SK-N-SH (cell line): ENCODE results near the gene HYCC2. TPM values are rescaled to one million over a fixed set of nuclear protein-coding genes. Genes with fewer than 3 reads are reported as not detected.

Experiments used
- CTCF ChIA-PET: fragments of 300-600, 350-600 bp; formaldehyde crosslinking; extraction: SDS; loops from one replicate; lab custom pipeline; 2021; lab: Yijun Ruan, JAX
- POLR2A ChIA-PET: fragments of 350-600 bp; sonication (Branson Sonifier 250); formaldehyde crosslinking; extraction: SDS; loops from one replicate; lab custom pipeline; 2020; ENCODE audit warnings: antibody characterized with exemption, inconsistent platforms; lab: Yijun Ruan, JAX
- DNase-seq: peaks from one replicate; pipeline ENCODE4 v3.0.0; 2012
- H2AFZ ChIP-seq: fragments of 200-600 bp; sonication (generic); 2 replicates; pipeline ENCODE4 v1.8.1; 2016; ENCODE audit warnings: antibody characterized with exemption, mild to moderate bottlenecking, low read depth
- H3F3A ChIP-seq: fragments of 200-600 bp; sonication (generic); replicated peaks from 2 replicates; pipeline ENCODE3; 2016; ENCODE audit warnings: antibody characterized with exemption, mild to moderate bottlenecking; ENCODE audit not compliant: insufficient read depth
- H3K27ac ChIP-seq, 2 experiments: fragments of 200-500 bp in 1 of 2; fragments of 200-600 bp in 1 of 2; sonication (Bioruptor generic) in 1 of 2; sonication (generic), shearing (Covaris generic) in 1 of 2; 2 replicates each; pipeline versions ENCODE4 v1.5.1 to v1.6.1; 2014 to 2016; ENCODE audit warnings: low read depth in 2 of 2, inconsistent platforms in 1 of 2, low read length in 1 of 2, mild to moderate bottlenecking in 1 of 2, mixed read lengths in 1 of 2
- H3K27me3 ChIP-seq: fragments of 200-600 bp; sonication (generic), shearing (Covaris generic); 2 replicates; pipeline ENCODE4 v1.6.1; 2016; ENCODE audit warnings: mixed run types; ENCODE audit not compliant: insufficient read depth
- H3K36me3 ChIP-seq, 2 experiments: fragments of 200-500 bp in 1 of 2; fragments of 200-600 bp in 1 of 2; sonication (Bioruptor generic) in 1 of 2; sonication (generic) in 1 of 2; replicated peaks in 1 of 2; 2 replicates each; pipeline versions ENCODE3 to v1.5.1; 2014 to 2016; ENCODE audit warnings: low read length in 1 of 2, mild to moderate bottlenecking in 1 of 2; ENCODE audit not compliant: insufficient read depth in 2 of 2, control insufficient read depth in 1 of 2
- H3K4me1 ChIP-seq, 2 experiments: fragments of 200-500 bp in 1 of 2; fragments of 200-600 bp in 1 of 2; sonication (Bioruptor generic) in 1 of 2; sonication (generic), shearing (Covaris generic) in 1 of 2; 2 replicates each; pipeline versions ENCODE4 v1.5.1 to v1.6.1; 2014 to 2016; ENCODE audit warnings: low read depth in 1 of 2, low read length in 1 of 2, mixed run types in 1 of 2; ENCODE audit not compliant: insufficient read depth in 2 of 2, control insufficient read depth in 1 of 2
- H3K4me2 ChIP-seq: fragments of 200-600 bp; sonication (generic), shearing (Covaris generic); 2 replicates; pipeline ENCODE4 v1.6.1; 2017; ENCODE audit warnings: mixed run types
- H3K4me3 ChIP-seq, 2 experiments: fragments of 200-500 bp in 1 of 2; fragments of 200-600 bp in 1 of 2; sonication (Bioruptor generic) in 1 of 2; sonication (generic), shearing (Covaris generic) in 1 of 2; 2 replicates each; pipeline versions ENCODE4 v1.5.1 to v1.8.1; 2014 to 2016; ENCODE audit warnings: low read depth in 2 of 2, inconsistent platforms in 1 of 2, low read length in 1 of 2, mild to moderate bottlenecking in 1 of 2, mixed read lengths in 1 of 2, moderate library complexity in 1 of 2
- H3K79me2 ChIP-seq: fragments of 200-600 bp; sonication (generic); 2 replicates; pipeline ENCODE4 v1.8.1; 2017; ENCODE audit warnings: mild to moderate bottlenecking; ENCODE audit not compliant: insufficient read depth
- H3K9ac ChIP-seq: fragments of 200-600 bp; sonication (generic); 2 replicates; pipeline ENCODE4 v1.6.1; 2017; ENCODE audit warnings: mixed run types
- H3K9me2 ChIP-seq: fragments of 200-600 bp; sonication (generic); 2 replicates; pipeline ENCODE4 v1.6.1; 2017; ENCODE audit warnings: mixed run types
- H3K9me3 ChIP-seq: fragments of 200-600 bp; sonication (generic); 2 replicates; pipeline ENCODE4 v1.6.1; 2017; ENCODE audit warnings: mixed run types, mild to moderate bottlenecking, moderate library complexity
- H4K20me1 ChIP-seq: fragments of 200-600 bp; sonication (generic); 2 replicates; pipeline ENCODE4 v1.6.1; 2017; ENCODE audit warnings: mild to moderate bottlenecking, mixed run types; ENCODE audit not compliant: insufficient read depth
- CHD2 ChIP-seq: fragments of 150-350 bp; IDR thresholded peaks from 2 replicates; pipeline ENCODE4 v1.6.1; 2018; ENCODE audit warnings: low read length; ENCODE audit not compliant: partially characterized antibody
- ELF1 ChIP-seq: IDR thresholded peaks from 2 replicates; pipeline ENCODE4 v1.4.0; 2012
- EP300 ChIP-seq, 2 experiments: IDR thresholded peaks; 2 replicates each; pipeline versions ENCODE4 v1.4.0 to v1.6.1; 2012; ENCODE audit warnings: borderline replicate concordance in 1 of 2, low read depth in 1 of 2, low read length in 1 of 2
- EZH2phosphoT487 ChIP-seq: fragments of 200-600 bp; sonication (generic); IDR thresholded peaks from 2 replicates; pipeline ENCODE4 v1.6.1; 2017; ENCODE audit warnings: low read depth, mixed run types, mild to moderate bottlenecking, antibody characterized with exemption, moderate library complexity, borderline replicate concordance
- FOSL2 ChIP-seq: IDR thresholded peaks from 2 replicates; pipeline ENCODE4 v1.4.0; 2012; ENCODE audit warnings: low read depth, mild to moderate bottlenecking, moderate library complexity, borderline replicate concordance
- FOXM1 ChIP-seq: IDR thresholded peaks from 2 replicates; pipeline ENCODE4 v1.4.0; 2012; ENCODE audit warnings: low read depth, mild to moderate bottlenecking
- GABPA ChIP-seq: IDR thresholded peaks from 2 replicates; pipeline ENCODE4 v1.4.0; 2012; ENCODE audit warnings: low read depth, mild to moderate bottlenecking
- GATA2 ChIP-seq: sonication (generic); formaldehyde crosslinking; IDR thresholded peaks from 2 replicates; pipeline ENCODE4 v1.5.0; 2020; ENCODE audit warnings: mild to moderate bottlenecking, missing genetic modification reagents
- IRF3 ChIP-seq: fragments of 150-350 bp; IDR thresholded peaks from 2 replicates; pipeline ENCODE4 v1.6.1; 2016; ENCODE audit warnings: mild to moderate bottlenecking, low read depth, low read length
- JUND ChIP-seq: IDR thresholded peaks from 2 replicates; pipeline ENCODE4 v1.4.0; 2012
- MAX ChIP-seq: IDR thresholded peaks from 2 replicates; pipeline ENCODE4 v1.4.0; 2012; ENCODE audit warnings: low read depth
- MEF2A ChIP-seq: IDR thresholded peaks from 2 replicates; pipeline ENCODE4 v1.4.0; 2012; ENCODE audit warnings: low read depth, borderline replicate concordance
- MXI1 ChIP-seq: IDR thresholded peaks from 2 replicates; pipeline ENCODE4 v1.6.1; 2012; ENCODE audit warnings: mild to moderate bottlenecking, low read depth, low read length, improper control_type of control experiment
- NRF1 ChIP-seq: IDR thresholded peaks from 2 replicates; pipeline ENCODE4 v1.6.1; 2012; ENCODE audit warnings: low read depth, mild to moderate bottlenecking, low read length
- PBX3 ChIP-seq: IDR thresholded peaks from 2 replicates; pipeline ENCODE4; 2012
- POLR2AphosphoS5 ChIP-seq: IDR thresholded peaks from 2 replicates; pipeline ENCODE4 v1.6.1; 2012; ENCODE audit warnings: low read depth, low read length
- RCOR1 ChIP-seq: fragments of 150-350 bp; IDR thresholded peaks from 2 replicates; pipeline ENCODE4 v1.6.1; 2017; ENCODE audit warnings: antibody characterized with exemption, low read length
- REST ChIP-seq: IDR thresholded peaks from 2 replicates; pipeline ENCODE4 v1.6.1; 2012; ENCODE audit warnings: mild to moderate bottlenecking, low read depth, low read length, moderate library complexity
- RFX5 ChIP-seq: IDR thresholded peaks from 2 replicates; pipeline ENCODE4 v1.6.1; 2012; ENCODE audit warnings: mild to moderate bottlenecking, improper control_type of control experiment, low read length
- RXRA ChIP-seq: IDR thresholded peaks from 2 replicates; pipeline ENCODE4 v1.4.0; 2012; ENCODE audit warnings: low read depth, mild to moderate bottlenecking, borderline replicate concordance
- SIN3A ChIP-seq: IDR thresholded peaks from 2 replicates; pipeline ENCODE4 v1.6.1; 2012; ENCODE audit warnings: low read depth, mild to moderate bottlenecking, low read length, moderate library complexity, borderline replicate concordance
- SMC3 ChIP-seq: IDR thresholded peaks from 2 replicates; pipeline ENCODE4 v1.6.1; 2012; ENCODE audit warnings: low read depth, low read length, improper control_type of control experiment
- TAF1 ChIP-seq: IDR thresholded peaks from 2 replicates; pipeline ENCODE4 v1.6.1; 2012; ENCODE audit warnings: low read depth, mild to moderate bottlenecking, low read length, moderate library complexity, borderline replicate concordance
- USF2 ChIP-seq: fragments of 150-350 bp; IDR thresholded peaks from 2 replicates; pipeline ENCODE4 v1.6.1; 2017; ENCODE audit warnings: antibody characterized with exemption, low read length, low read depth, borderline replicate concordance
- YY1 ChIP-seq: IDR thresholded peaks from 2 replicates; pipeline ENCODE4 v1.4.0; 2012; ENCODE audit warnings: low read depth, mild to moderate bottlenecking
- WGBS: methylation state at CpG from one replicate; pipeline ENCODE4 v1.1.6; 2017; ENCODE audit warnings: low lambda C conversion rate; 5-methylcytosine and 5-hydroxymethylcytosine counted together
- polyA plus RNA-seq, 3 experiments: library from polyadenylated mRNA; depleted of rRNA; stranded (reverse); fragments of >200 nt; gene quantifications; 2 replicates each; pipeline ENCODE4 v1.2.3, GENCODE V29; 2012

The HYCC2 gene
- polyA plus RNA-seq (2012; rRNA removed) = 1.2 and 1.8 TPM in 2 replicates
- 1.5 TPM in 2 replicates for polyA plus RNA-seq (2012; cell fraction: cytosol; rRNA removed)
- 1.7 and 3.5 TPM in 2 replicates for polyA plus RNA-seq (2012; cell fraction: nucleus; rRNA removed)

- Histone ChIP-seq H2AFZ (peak within 1 kb of the TSS; percentile 95), H3F3A (peaks cover 3% of the 10 kb centered on the region), H3K4me2 (peak within 1 kb of the TSS; percentile 92), H3K4me1 (peaks cover 7 to 12% of the 10 kb centered on the region in 2 experiments; a peak in 3 of 4 replicates), H3K9me2 (no peaks in the 10 kb centered on the region), H4K20me1 (no peaks in the 10 kb centered on the region; the same call in 1 of the 2 replicates), H3K36me3 (peaks cover 0 to 6% of the 10 kb centered on the region in 2 experiments), H3K79me2 (peaks cover 97% of the 10 kb centered on the region), H3K4me3 (peak within 1 kb of the TSS; percentile 88 to 98), H3K9me3 (no peaks in the 10 kb centered on the region), H3K9ac (peak within 1 kb of the TSS; percentile 96), H3K27me3 (no peaks in the 10 kb centered on the region), H3K27ac (peak within 1 kb of the TSS; percentile 86 to 95)
- DNase-seq = peak; percentile 97
- ChIA-PET POLR2A (no interaction called here), CTCF (interaction anchor here (0.6 to 5.1 kb wide), 7 partner anchors 88 to 303 kb away, joined by 3 to 58 read pairs (median 17); partner anchors contain the start of gene ORC2)
- WGBS = 2% methylated on average over 33 of the region's 34 CpGs
- TF ChIP-seq ELF1 = peak; percentile 64; the same call in 1 of the 2 replicates
- 0 out of 2 replicates have a peak, but pooled peaks have one; percentile 22 for TF ChIP-seq PBX3
- TF ChIP-seq MAX = peak; percentile 41; the same call in 1 of the 2 replicates
- no peak for TF ChIP-seq GATA2
- TF ChIP-seq IRF3 = peak; percentile 69
- 0 out of 2 replicates have a peak, but pooled peaks have one; percentile 0 for TF ChIP-seq RFX5
- TF ChIP-seq CHD2 = peak; percentile 62
- no peak for TF ChIP-seq FOSL2
- no peak for TF ChIP-seq RXRA
- TF ChIP-seq GABPA = peak; percentile 98
- no peak for TF ChIP-seq FOXM1
- TF ChIP-seq JUND = no peak
- no peak for TF ChIP-seq MEF2A
- TF ChIP-seq EP300 (IDR thresholded peaks at IDR 0.05; ENCODE audit: borderline replicate concordance in 1 of 2, low read depth in 1 of 2, low read length in 1 of 2) = no peak
- no peak for TF ChIP-seq NRF1
- peak; percentile 76 for TF ChIP-seq POLR2AphosphoS5
- peak; percentile 88 for TF ChIP-seq TAF1
- TF ChIP-seq EZH2phosphoT487 = no peak
- TF ChIP-seq YY1 = peak; percentile 39; the same call in 1 of the 2 replicates
- TF ChIP-seq USF2 = no peak
- TF ChIP-seq RCOR1 = no peak
- no peak for TF ChIP-seq REST
- TF ChIP-seq SIN3A = peak; percentile 98
- peak; percentile 95 for TF ChIP-seq MXI1
- TF ChIP-seq SMC3 = no peak
Measured at GRCh38 chr2:201071479-201072200, at the start of gene HYCC2, which contains the start of gene NDUFB3. Gene HYCC2 (minus strand): TSS chr2:201071671. CDS start chr2:201024009, 47,662 bp downstream. Gene NDUFB3 (plus strand): TSS chr2:201072001. CDS start chr2:201078883, 6,882 bp downstream.
